Lung (tissue), 12 donors: ENCODE measurements around the gene LIN7B. TPM values are rescaled to one million over a fixed set of nuclear protein-coding genes. Genes with fewer than 3 reads are reported as not detected.

Experiments used
- ATAC-seq: fragments of 200-7000 bp; cut with Tn5 transposase; one replicate; pipeline ENCODE4 v1.9.1; 2020; ENCODE audit warnings: moderate number of reproducible peaks; ENCODE audit not compliant: insufficient read depth, low FRiP score
- DNase-seq, 3 donors: peaks; one replicate each; pipeline ENCODE4 v3.0.0-alpha.2; 2013 to 2017
- H3K27ac ChIP-seq, 2 donors: one replicate each; pipeline ENCODE4 v1.5.1; 2013; ENCODE audit warnings: mild to moderate bottlenecking in 2 of 2, moderate library complexity in 2 of 2, control low read depth in 1 of 2, inconsistent platforms in 1 of 2, low read depth in 1 of 2, low read length in 1 of 2
- H3K27me3 ChIP-seq, 3 donors: one replicate each; pipeline ENCODE4 v1.5.1; 2013; ENCODE audit warnings: low read length in 2 of 3; ENCODE audit not compliant: control insufficient read depth in 3 of 3, insufficient read depth in 3 of 3
- H3K36me3 ChIP-seq, 4 donors: one replicate each; pipeline ENCODE4 v1.5.1; 2013; ENCODE audit warnings: low read length in 4 of 4, mild to moderate bottlenecking in 1 of 4, moderate library complexity in 1 of 4; ENCODE audit not compliant: control insufficient read depth in 4 of 4, insufficient read depth in 4 of 4
- H3K4me1 ChIP-seq, 5 donors: one replicate each; pipeline ENCODE4 v1.5.1; 2013; ENCODE audit warnings: low read length in 5 of 5, mild to moderate bottlenecking in 2 of 5, moderate library complexity in 1 of 5; ENCODE audit not compliant: control insufficient read depth in 5 of 5, insufficient read depth in 5 of 5
- H3K4me3 ChIP-seq: one replicate; pipeline ENCODE4 v1.5.1; 2013; ENCODE audit warnings: mild to moderate bottlenecking, control low read depth, moderate library complexity
- H3K9ac ChIP-seq, 2 donors: one replicate each; pipeline ENCODE4 v1.5.1; 2013; ENCODE audit warnings: low read length in 2 of 2, control low read depth in 1 of 2; ENCODE audit not compliant: insufficient read depth in 1 of 2
- H3K9me3 ChIP-seq, 4 donors: one replicate each; pipeline ENCODE4 v1.5.1; 2013; ENCODE audit warnings: low read length in 3 of 4, mild to moderate bottlenecking in 1 of 4, moderate library complexity in 1 of 4; ENCODE audit not compliant: control insufficient read depth in 4 of 4, insufficient read depth in 3 of 4
- CTCF ChIP-seq: IDR thresholded peaks from 2 replicates; pipeline ENCODE4 v1.5.1; 2012; ENCODE audit warnings: mild to moderate bottlenecking; ENCODE audit errors: control extremely low read depth, extremely low read depth
- WGBS, 2 donors: extraction: QIAGEN DNeasy Blood & Tissue Kit; methylation state at CpG; one replicate each; pipeline ENCODE4 v1.1.7; 2013; 5-methylcytosine and 5-hydroxymethylcytosine counted together
- polyA plus RNA-seq, 2 donors: library from polyadenylated mRNA; stranded (reverse); fragments of 200-250 nt; gene quantifications; one replicate each; pipeline ENCODE4 v1.2.1, GENCODE V29; 2013
- total RNA-seq, 2 donors: library from RNA; depleted of rRNA in 1 of 2; stranded (reverse); fragments of >200 nt in 1 of 2; gene quantifications; one replicate each; pipeline ENCODE4 v1.2.1, GENCODE V29; 2014 to 2021
- donor health status: control.
- donor health status: control.
- donor health status: Bipolar disorder and iron deficiency.
- donor health status: healthy.
- donor health status: DM: yes; HTN: yes; CAD: no.

The LIN7B gene
- total and polyA plus RNA-seq, 4 donors: 6.4 to 12.4 (median 7.2) TPM

DNA sequence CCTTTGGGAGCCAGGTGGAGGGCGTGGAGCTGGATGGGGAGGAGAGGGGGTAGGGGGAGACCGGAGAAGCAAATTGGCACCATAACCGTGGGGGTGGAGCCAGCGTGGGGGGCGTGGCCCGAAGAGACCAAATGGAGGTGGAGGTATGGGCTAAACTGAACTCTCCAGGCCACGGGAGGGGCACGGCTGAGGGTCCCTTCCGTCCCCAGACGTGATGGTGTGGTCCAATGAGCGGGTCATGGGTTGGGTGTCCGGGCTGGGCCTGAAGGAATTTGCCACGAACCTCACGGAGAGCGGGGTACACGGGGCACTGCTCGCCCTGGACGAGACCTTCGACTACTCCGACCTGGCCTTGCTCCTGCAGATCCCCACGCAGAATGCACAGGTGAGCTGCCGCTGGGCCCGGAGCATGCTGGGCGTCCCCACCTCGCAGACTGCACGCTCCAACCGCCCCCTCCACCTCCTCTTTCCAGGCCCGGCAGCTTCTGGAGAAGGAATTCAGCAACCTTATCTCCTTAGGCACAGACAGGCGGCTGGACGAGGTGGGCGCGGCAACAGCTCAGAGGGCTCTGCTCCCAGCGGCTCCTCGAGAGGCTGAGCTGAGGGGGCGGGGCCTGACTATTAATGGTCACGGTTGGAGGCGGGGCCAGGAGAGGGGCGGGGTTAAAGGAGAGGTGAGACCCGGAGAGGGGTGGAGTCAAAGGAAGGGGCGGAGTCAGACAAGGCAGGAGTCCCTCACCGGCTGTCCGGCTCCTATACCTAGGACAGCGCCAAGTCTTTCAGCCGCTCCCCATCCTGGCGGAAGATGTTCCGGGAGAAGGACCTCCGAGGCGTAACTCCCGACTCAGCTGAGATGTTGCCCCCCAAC, 34.8 kb downstream of the LIN7B start:
- 1 to 3% methylated on average over 46 to 49 of the region's 49 CpGs for WGBS, 2 donors
- ATAC-seq (peak; percentile 84), DNase-seq (peak; percentile 97 to 99 (median 99))
- H3K27me3 ChIP-seq: no peaks in the 10 kb centered on the region
- peak overlapping the region; percentile 83 to 92 for H3K27ac ChIP-seq
- peaks cover 0 to 16% (median 13%) of the 10 kb centered on the region in 5 donors for H3K4me1 ChIP-seq
- no peak for TF ChIP-seq CTCF
- H3K4me3 ChIP-seq: peak overlapping the region; percentile 27
- H3K36me3 ChIP-seq: no peaks in the 10 kb centered on the region
- H3K9me3 ChIP-seq: peaks cover 0 to under 1% (median 0%) of the 10 kb centered on the region in 4 donors
- H3K9ac ChIP-seq: peak overlapping the region in 1 of 2 donors; percentile 69

- peak overlapping the region; percentile 28 to 69 for H3K9ac ChIP-seq
- peak overlapping the region; percentile 60 for H3K4me3 ChIP-seq
- 1% methylated on average over 23 of the region's 23 CpGs for WGBS, 2 donors
- peaks cover 0 to 2% (median 0%) of the 10 kb centered on the region in 4 donors for H3K9me3 ChIP-seq
- H3K4me1 ChIP-seq: peaks cover 0 to 17% (median 13%) of the 10 kb centered on the region in 5 donors
- H3K36me3 ChIP-seq: no peaks in the 10 kb centered on the region
- no peaks in the 10 kb centered on the region for H3K27me3 ChIP-seq
- H3K27ac ChIP-seq: peak overlapping the region; percentile 83 to 92
- ATAC-seq (peak; percentile 49), DNase-seq (peak; percentile 91 to 97 (median 96))
- TF ChIP-seq CTCF: no peak
Observed at GRCh38 chr19:49149652-49150105, 35.5 kb downstream of the LIN7B start.

DNA sequence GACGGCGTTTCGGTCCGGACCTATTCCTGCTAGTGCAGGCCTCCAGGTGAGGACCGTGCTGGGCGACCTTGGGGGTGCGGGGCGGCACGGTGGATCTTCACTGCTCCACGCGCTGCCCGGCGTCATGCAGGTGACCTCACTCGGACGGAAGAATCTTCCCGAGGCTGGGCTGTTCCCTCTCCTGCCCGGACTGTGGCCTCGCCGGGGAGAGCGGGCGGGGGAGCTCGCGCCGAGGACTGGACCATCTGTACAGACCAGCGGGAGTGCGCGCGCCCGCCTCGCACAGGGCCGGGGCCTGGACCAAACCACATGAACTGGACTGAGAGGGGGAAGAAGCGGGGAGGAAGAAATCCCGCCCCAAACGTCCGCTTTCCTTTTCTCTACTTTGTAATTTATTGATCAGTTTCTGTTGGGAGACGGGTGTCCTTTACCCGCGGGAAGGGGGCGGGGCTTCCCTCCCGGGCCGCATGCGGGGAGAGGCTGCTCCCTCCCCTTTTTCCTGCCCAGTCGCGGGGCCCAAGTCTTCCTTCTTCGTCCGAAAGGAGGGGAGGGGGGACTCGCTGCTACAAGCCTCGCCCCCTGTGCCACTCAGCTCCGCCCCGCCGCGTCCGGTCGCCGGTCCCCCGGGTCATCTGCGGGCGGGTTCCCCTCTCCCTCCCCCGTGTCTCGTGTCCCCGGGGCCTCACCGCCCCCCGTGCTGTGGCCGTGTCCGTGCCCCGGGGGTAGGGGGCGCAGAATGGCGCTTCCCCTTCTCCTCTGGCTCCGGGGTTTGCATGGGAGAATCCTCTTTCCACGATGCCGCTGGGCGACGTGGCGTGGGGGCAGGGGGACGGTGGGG, 36.2 kb downstream of the LIN7B start:
- Histone ChIP-seq H3K27me3 (no peaks in the 10 kb centered on the region), H3K9me3 (peaks cover 0 to 2% (median 0%) of the 10 kb centered on the region in 4 donors), H3K4me1 (peaks cover 0 to 22% (median 16%) of the 10 kb centered on the region in 5 donors), H3K36me3 (no peaks in the 10 kb centered on the region), H3K4me3 (peak overlapping the region; percentile 60), H3K27ac (peak overlapping the region; percentile 83 to 92), H3K9ac (peak overlapping the region; percentile 28 to 69)
- DNase-seq (peak; percentile 93 to 96 (median 95)), ATAC-seq (peak; percentile 63)
- no peak for TF ChIP-seq CTCF
- WGBS, 2 donors: 0 to 1% methylated on average over 66 to 74 of the region's 75 CpGs
